ENCODE results near the gene PCOLCE2. TPM values are rescaled to one million over a fixed set of nuclear protein-coding genes. Genes with fewer than 3 reads are reported as not detected.

The PCOLCE2 gene
- total RNA-seq, 1 donor from 2014 or later = 136 TPM

DNA sequence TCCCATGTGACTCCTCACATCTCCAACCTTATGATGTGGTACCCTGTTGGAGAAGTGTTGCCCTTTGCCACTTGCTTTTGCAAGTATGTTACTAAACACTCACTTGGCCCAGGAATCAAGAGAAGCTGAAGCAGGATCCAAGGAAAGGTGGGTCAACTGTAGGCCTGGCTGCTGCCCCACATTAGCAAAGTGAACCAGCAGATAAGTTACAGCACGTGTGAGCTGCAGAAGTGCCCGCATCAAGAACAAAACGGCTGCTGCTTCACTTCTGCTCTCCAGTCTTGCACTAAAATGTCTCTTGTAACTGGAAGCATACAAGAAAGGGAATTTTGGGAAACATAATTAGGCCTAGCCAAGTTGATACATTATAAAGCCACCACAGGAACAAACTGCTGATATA, 79.6 kb downstream of the PCOLCE2 start:
- H3K4me1 ChIP-seq = no peaks in the 10 kb centered on the region
- no peaks in the 10 kb centered on the region for H3K9me3 ChIP-seq
- no peak overlapping the region for H3K4me3 ChIP-seq
- no peak for DNase-seq (ENCODE audit: extremely low spot score in 2 of 2)
- no peaks in the 10 kb centered on the region for H3K36me3 ChIP-seq
- no peaks in the 10 kb centered on the region for H3K27me3 ChIP-seq
- H3K27ac ChIP-seq = no peak overlapping the region
- TF ChIP-seq CTCF (IDR thresholded peaks at IDR 0.05) (no peak), POLR2AphosphoS5 (IDR thresholded peaks at IDR 0.05; ENCODE audit: insufficient read depth in 1 of 2, low read depth in 1 of 2) (no peak), POLR2A (IDR thresholded peaks at IDR 0.05) (no peak)
- intact Hi-C loops (cut with DNase I) = no loop called here

GRCh38 chr3:142808103-142808917, 80.6 kb downstream of the PCOLCE2 start:
- no peak for TF ChIP-seq POLR2AphosphoS5 (IDR thresholded peaks at IDR 0.05; ENCODE audit: insufficient read depth in 1 of 2, low read depth in 1 of 2)
- no peak for DNase-seq (ENCODE audit: extremely low spot score in 2 of 2)
- intact Hi-C loops (cut with DNase I) = no loop called here

DNA sequence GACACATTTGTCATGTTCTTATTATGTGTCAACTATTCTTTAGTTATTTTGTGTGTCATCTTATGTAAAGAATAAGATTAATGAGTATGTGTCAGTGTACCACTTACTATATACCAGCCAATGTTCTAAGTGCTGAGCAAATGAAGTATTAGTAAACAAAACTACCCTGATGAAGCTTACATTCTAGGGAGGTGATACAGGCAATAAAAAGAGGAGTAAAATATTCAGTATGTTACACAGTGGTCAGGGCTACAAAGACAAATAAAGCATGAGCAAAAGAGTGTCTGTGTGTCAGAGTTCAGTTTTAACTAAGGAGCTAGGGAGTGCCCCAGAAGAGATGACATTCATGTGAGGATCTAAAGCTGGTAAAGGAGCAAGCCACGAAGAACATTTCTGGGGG, 86.0 kb downstream of the PCOLCE2 start:
- no peak overlapping the region for H3K4me3 ChIP-seq
- TF ChIP-seq POLR2A (IDR thresholded peaks at IDR 0.05) (no peak), POLR2AphosphoS5 (IDR thresholded peaks at IDR 0.05; ENCODE audit: insufficient read depth in 1 of 2, low read depth in 1 of 2) (no peak), CTCF (IDR thresholded peaks at IDR 0.05) (no peak)
- H3K4me1 ChIP-seq = no peaks in the 10 kb centered on the region
- DNase-seq (ENCODE audit: extremely low spot score in 2 of 2) = no peak
- no peaks in the 10 kb centered on the region for H3K36me3 ChIP-seq
- no peaks in the 10 kb centered on the region for H3K9me3 ChIP-seq
- intact Hi-C loops (cut with DNase I) = no loop called here
- H3K27ac ChIP-seq = no peak overlapping the region
- H3K27me3 ChIP-seq = no peaks in the 10 kb centered on the region

More at GRCh38 chr3:142808103-142808917, 80.6 kb downstream of the PCOLCE2 start:
- Histone ChIP-seq H3K27ac (no peak overlapping the region), H3K4me3 (no peak overlapping the region), H3K36me3 (no peaks in the 10 kb centered on the region), H3K27me3 (no peaks in the 10 kb centered on the region), H3K9me3 (no peaks in the 10 kb centered on the region), H3K4me1 (no peaks in the 10 kb centered on the region)

GRCh38 chr3:142801746-142802145, 87.1 kb downstream of the PCOLCE2 start:
- Histone ChIP-seq H3K9me3 (no peaks in the 10 kb centered on the region), H3K36me3 (no peaks in the 10 kb centered on the region), H3K27me3 (no peaks in the 10 kb centered on the region), H3K4me3 (no peak overlapping the region), H3K27ac (no peak overlapping the region), H3K4me1 (no peaks in the 10 kb centered on the region)
- TF ChIP-seq POLR2AphosphoS5 (IDR thresholded peaks at IDR 0.05; ENCODE audit: insufficient read depth in 1 of 2, low read depth in 1 of 2) (no peak), POLR2A (IDR thresholded peaks at IDR 0.05) (no peak), CTCF (IDR thresholded peaks at IDR 0.05) (no peak)
- intact Hi-C loops (cut with DNase I) = no loop called here
- DNase-seq (ENCODE audit: extremely low spot score in 2 of 2) = no peak

DNA sequence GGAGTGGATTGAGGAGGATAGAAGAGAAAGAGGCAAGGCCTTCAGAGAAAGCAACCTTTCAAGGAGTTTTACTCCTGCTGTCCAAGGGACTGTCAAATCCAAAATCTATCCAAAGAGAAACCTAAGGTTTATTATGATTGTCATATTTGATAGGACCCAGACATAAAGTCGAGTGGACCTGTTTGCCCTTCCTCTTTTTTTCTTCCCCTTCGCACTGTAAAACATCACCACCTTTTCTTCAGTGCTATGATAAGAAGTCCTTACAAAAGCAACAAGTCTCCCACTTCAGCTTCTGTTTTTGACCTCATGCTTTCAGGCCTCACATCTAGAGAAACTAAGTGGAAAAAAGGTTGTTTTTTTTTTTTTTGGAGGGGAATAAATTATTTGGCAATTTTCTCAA, 92.1 kb downstream of the PCOLCE2 start:
- H3K27me3 ChIP-seq = no peaks in the 10 kb centered on the region
- no peak for TF ChIP-seq POLR2A (IDR thresholded peaks at IDR 0.05)
- TF ChIP-seq CTCF (IDR thresholded peaks at IDR 0.05) = no peak
- TF ChIP-seq POLR2AphosphoS5 (IDR thresholded peaks at IDR 0.05; ENCODE audit: insufficient read depth in 1 of 2, low read depth in 1 of 2) = no peak
- H3K4me1 ChIP-seq = no peaks in the 10 kb centered on the region
- no peak for DNase-seq (ENCODE audit: extremely low spot score in 2 of 2)
- H3K36me3 ChIP-seq = no peaks in the 10 kb centered on the region
- H3K4me3 ChIP-seq = no peak overlapping the region
- intact Hi-C loops (cut with DNase I) = no loop called here
- no peaks in the 10 kb centered on the region for H3K9me3 ChIP-seq
- no peak overlapping the region for H3K27ac ChIP-seq
